IPS-20b (cell line): ENCODE data around the gene DAPL1.

ENCODE experiments used
- H3K27ac ChIP-seq: one replicate; pipeline ENCODE4 v1.5.1; 2013; ENCODE audit warnings: low read length
- H3K27me3 ChIP-seq: 2 replicates; pipeline ENCODE4 v1.6.1; 2013; ENCODE audit warnings: mild to moderate bottlenecking, low read length, inconsistent platforms; ENCODE audit not compliant: insufficient read depth
- H3K36me3 ChIP-seq: 2 replicates; pipeline ENCODE4 v1.6.1; 2013; ENCODE audit warnings: low read depth, mild to moderate bottlenecking, inconsistent platforms, low read length, moderate library complexity; ENCODE audit not compliant: insufficient read depth
- H3K4me1 ChIP-seq: 2 replicates; pipeline ENCODE4 v1.6.1; 2013; ENCODE audit warnings: mild to moderate bottlenecking, control low read depth, inconsistent platforms, low read length, moderate library complexity; ENCODE audit not compliant: insufficient read depth
- H3K4me3 ChIP-seq: 2 replicates; pipeline ENCODE4 v1.5.1; 2013; ENCODE audit warnings: mild to moderate bottlenecking, low read length, inconsistent platforms
- H3K9ac ChIP-seq: 2 replicates; pipeline ENCODE4 v1.6.1; 2013; ENCODE audit warnings: low read depth, mild to moderate bottlenecking, inconsistent platforms, low read length, moderate library complexity
- H3K9me3 ChIP-seq: 2 replicates; pipeline ENCODE4 v1.6.1; 2013; ENCODE audit warnings: mild to moderate bottlenecking, low read depth, low read length, inconsistent platforms; ENCODE audit not compliant: insufficient read depth

Gene DAPL1

GRCh38 chr2:158781353-158781961, 13.7 kb upstream of the DAPL1 start:
- Histone ChIP-seq H3K36me3 (no peaks in the 10 kb centered on the region), H3K9ac (no peak overlapping the region), H3K27me3 (no peaks in the 10 kb centered on the region), H3K9me3 (no peaks in the 10 kb centered on the region), H3K4me3 (no peak overlapping the region), H3K27ac (no peak overlapping the region), H3K4me1 (peaks cover 7% of the 10 kb centered on the region; the same call in 1 of the 2 replicates)

- H3K4me1 ChIP-seq = peaks cover 7% of the 10 kb centered on the region; the same call in 1 of the 2 replicates
- H3K27ac ChIP-seq = no peak overlapping the region
- no peaks in the 10 kb centered on the region for H3K9me3 ChIP-seq
- H3K9ac ChIP-seq = no peak overlapping the region
- H3K4me3 ChIP-seq = no peak overlapping the region
- no peaks in the 10 kb centered on the region for H3K36me3 ChIP-seq
- H3K27me3 ChIP-seq = no peaks in the 10 kb centered on the region
These were observed 13.0 kb upstream of the DAPL1 start for GRCh38 chr2:158782136-158782535.

- Histone ChIP-seq H3K27ac (no peak overlapping the region), H3K4me3 (no peak overlapping the region), H3K9me3 (no peaks in the 10 kb centered on the region), H3K4me1 (peaks cover 7% of the 10 kb centered on the region; the same call in 1 of the 2 replicates), H3K27me3 (no peaks in the 10 kb centered on the region), H3K9ac (no peak overlapping the region), H3K36me3 (no peaks in the 10 kb centered on the region)
These were observed 12.5 kb upstream of the DAPL1 start for GRCh38 chr2:158782616-158783015.

GRCh38 chr2:158783923-158784322, 11.2 kb upstream of the DAPL1 start:
- no peaks in the 10 kb centered on the region for H3K27me3 ChIP-seq
- no peak overlapping the region for H3K27ac ChIP-seq
- H3K9ac ChIP-seq = no peak overlapping the region
- peaks cover 7% of the 10 kb centered on the region; the same call in 1 of the 2 replicates for H3K4me1 ChIP-seq
- H3K9me3 ChIP-seq = no peaks in the 10 kb centered on the region
- no peak overlapping the region for H3K4me3 ChIP-seq
- no peaks in the 10 kb centered on the region for H3K36me3 ChIP-seq

GRCh38 chr2:158786897-158787296, 8.2 kb upstream of the DAPL1 start:
- Histone ChIP-seq H3K9ac (no peak overlapping the region), H3K27me3 (no peaks in the 10 kb centered on the region), H3K4me3 (no peak overlapping the region), H3K27ac (no peak overlapping the region), H3K4me1 (peaks cover 3% of the 10 kb centered on the region; the same call in 1 of the 2 replicates), H3K9me3 (no peaks in the 10 kb centered on the region), H3K36me3 (no peaks in the 10 kb centered on the region)

GRCh38 chr2:158788951-158789350, 6.2 kb upstream of the DAPL1 start:
- H3K4me3 ChIP-seq = no peak overlapping the region
- no peaks in the 10 kb centered on the region for H3K27me3 ChIP-seq
- no peaks in the 10 kb centered on the region for H3K36me3 ChIP-seq
- H3K9ac ChIP-seq = no peak overlapping the region
- no peaks in the 10 kb centered on the region for H3K9me3 ChIP-seq
- no peak overlapping the region for H3K27ac ChIP-seq
- no peaks in the 10 kb centered on the region for H3K4me1 ChIP-seq

- no peaks in the 10 kb centered on the region for H3K9me3 ChIP-seq
- H3K36me3 ChIP-seq = no peaks in the 10 kb centered on the region
- no peak overlapping the region for H3K27ac ChIP-seq
- H3K4me1 ChIP-seq = peaks cover 3% of the 10 kb centered on the region; the same call in 1 of the 2 replicates
- no peak overlapping the region for H3K9ac ChIP-seq
- H3K27me3 ChIP-seq = no peaks in the 10 kb centered on the region
- no peak overlapping the region for H3K4me3 ChIP-seq
These were observed 1.5 kb downstream of the DAPL1 start for GRCh38 chr2:158796652-158797051.

GRCh38 chr2:158797963-158798700, 3.0 kb downstream of the DAPL1 start:
- Histone ChIP-seq H3K4me3 (no peak overlapping the region), H3K4me1 (peaks cover 3% of the 10 kb centered on the region; the same call in 1 of the 2 replicates), H3K9me3 (no peaks in the 10 kb centered on the region), H3K36me3 (no peaks in the 10 kb centered on the region), H3K27ac (no peak overlapping the region), H3K27me3 (no peaks in the 10 kb centered on the region), H3K9ac (no peak overlapping the region)

- Histone ChIP-seq H3K27me3 (no peaks in the 10 kb centered on the region), H3K9ac (no peak overlapping the region), H3K27ac (no peak overlapping the region), H3K9me3 (no peaks in the 10 kb centered on the region), H3K4me1 (peaks cover 3% of the 10 kb centered on the region; the same call in 1 of the 2 replicates), H3K36me3 (no peaks in the 10 kb centered on the region), H3K4me3 (no peak overlapping the region)
These were observed 4.1 kb downstream of the DAPL1 start for GRCh38 chr2:158799181-158799580.

- no peaks in the 10 kb centered on the region for H3K9me3 ChIP-seq
- no peak overlapping the region for H3K9ac ChIP-seq
- H3K36me3 ChIP-seq = no peaks in the 10 kb centered on the region
- no peak overlapping the region for H3K27ac ChIP-seq
- no peak overlapping the region for H3K4me3 ChIP-seq
- H3K27me3 ChIP-seq = no peaks in the 10 kb centered on the region
- H3K4me1 ChIP-seq = no peaks in the 10 kb centered on the region
These were observed 8.4 kb downstream of the DAPL1 start for GRCh38 chr2:158803506-158803905.

- Histone ChIP-seq H3K27ac (no peak overlapping the region), H3K4me3 (no peak overlapping the region), H3K4me1 (no peaks in the 10 kb centered on the region), H3K9ac (no peak overlapping the region), H3K27me3 (no peaks in the 10 kb centered on the region), H3K36me3 (no peaks in the 10 kb centered on the region), H3K9me3 (no peaks in the 10 kb centered on the region)
These were observed 10.1 kb downstream of the DAPL1 start for GRCh38 chr2:158805255-158805654.

GRCh38 chr2:158805936-158806335, 10.8 kb downstream of the DAPL1 start:
- H3K9me3 ChIP-seq = no peaks in the 10 kb centered on the region
- H3K36me3 ChIP-seq = no peaks in the 10 kb centered on the region
- no peak overlapping the region for H3K9ac ChIP-seq
- no peak overlapping the region for H3K27ac ChIP-seq
- no peak overlapping the region for H3K4me3 ChIP-seq
- H3K27me3 ChIP-seq = no peaks in the 10 kb centered on the region
- H3K4me1 ChIP-seq = no peaks in the 10 kb centered on the region
